DMS114 treated with DMSO at 0.1 percent for 48 hours (cell line): ENCODE results near the gene MEG3.

Source experiments
- DNase-seq: peaks from one replicate; lab custom pipeline; 2025; ENCODE audit not compliant: unreplicated experiment; lab: John Stamatoyannopoulos, UW

MEG3 gene

GRCh38 chr14:100893760-100894159, 67.8 kb downstream of the MEG3 start:
- DNase-seq = no peak

- DNase-seq = no peak
Observed at GRCh38 chr14:100894416-100894815, 68.5 kb downstream of the MEG3 start.

GRCh38 chr14:100895411-100895810, 69.5 kb downstream of the MEG3 start:
- no peak for DNase-seq

GRCh38 chr14:100896369-100897060, 70.6 kb downstream of the MEG3 start:
- no peak for DNase-seq

GRCh38 chr14:100898465-100898864, 72.5 kb downstream of the MEG3 start:
- no peak for DNase-seq

- no peak for DNase-seq
Observed at GRCh38 chr14:100898935-100899883, 73.3 kb downstream of the MEG3 start.

- no peak for DNase-seq
Observed at GRCh38 chr14:100899884-100900771, 74.2 kb downstream of the MEG3 start.

GRCh38 chr14:100900837-100901390, 75.0 kb downstream of the MEG3 start:
- DNase-seq = no peak

GRCh38 chr14:100901391-100902183, 75.7 kb downstream of the MEG3 start:
- DNase-seq = no peak

- no peak for DNase-seq
Observed at GRCh38 chr14:100902295-100903133, 76.6 kb downstream of the MEG3 start.

- DNase-seq = no peak
Observed at GRCh38 chr14:100903134-100903468, 77.2 kb downstream of the MEG3 start.

GRCh38 chr14:100903672-100904185, 77.8 kb downstream of the MEG3 start, which contains the start of gene RTL1:
RTL1 (minus strand) TSS chr14:100903722; CDS start chr14:100884788, 18,934 bp downstream.
- no peak for DNase-seq

GRCh38 chr14:100904307-100905087, 78.6 kb downstream of the MEG3 start:
- no peak for DNase-seq

- DNase-seq = no peak
Observed at GRCh38 chr14:100905166-100905565, 79.2 kb downstream of the MEG3 start.

GRCh38 chr14:100906420-100906819, 80.5 kb downstream of the MEG3 start:
- DNase-seq = no peak

- DNase-seq = no peak
Observed at GRCh38 chr14:100907240-100907639, 81.3 kb downstream of the MEG3 start.

- DNase-seq = no peak
Observed at GRCh38 chr14:100909439-100909838, 83.5 kb downstream of the MEG3 start.
